GM20000 (cell line): ENCODE data around the gene DDX10.
A peak's percentile ranks its signal among the peaks of the same experiment; 100 is the strongest.

ENCODE experiments used
- DNase-seq: peaks from one replicate; pipeline ENCODE4 v3.0.0; 2012; ENCODE audit warnings: low spot score
- TF ChIP-seq, protein P1 (sequence below): IDR thresholded peaks from 2 replicates; pipeline ENCODE4 v1.5.1; 2012; ENCODE audit warnings: mild to moderate bottlenecking, control low read depth; ENCODE audit errors: extremely low read depth, missing control alignments

DDX10 gene

DNA sequence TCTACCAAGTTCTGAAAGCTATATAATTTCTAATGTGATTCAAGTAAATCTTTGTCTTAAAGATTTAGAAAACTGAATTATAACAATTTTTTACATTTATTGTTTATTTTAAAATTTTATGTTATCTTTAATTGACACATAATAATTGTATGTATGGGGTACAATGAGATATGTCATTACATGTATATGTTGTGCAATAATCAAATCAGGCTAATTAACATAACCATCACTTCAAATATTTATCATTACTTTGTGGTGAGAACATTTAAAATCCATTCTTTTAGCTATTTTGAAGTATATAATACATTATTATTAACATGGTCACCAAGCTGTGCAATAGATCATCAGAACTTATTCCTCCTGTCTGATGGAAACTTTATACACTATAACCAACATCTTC, 181.1 kb downstream of the DDX10 start:
- TF ChIP-seq, protein P1, sequence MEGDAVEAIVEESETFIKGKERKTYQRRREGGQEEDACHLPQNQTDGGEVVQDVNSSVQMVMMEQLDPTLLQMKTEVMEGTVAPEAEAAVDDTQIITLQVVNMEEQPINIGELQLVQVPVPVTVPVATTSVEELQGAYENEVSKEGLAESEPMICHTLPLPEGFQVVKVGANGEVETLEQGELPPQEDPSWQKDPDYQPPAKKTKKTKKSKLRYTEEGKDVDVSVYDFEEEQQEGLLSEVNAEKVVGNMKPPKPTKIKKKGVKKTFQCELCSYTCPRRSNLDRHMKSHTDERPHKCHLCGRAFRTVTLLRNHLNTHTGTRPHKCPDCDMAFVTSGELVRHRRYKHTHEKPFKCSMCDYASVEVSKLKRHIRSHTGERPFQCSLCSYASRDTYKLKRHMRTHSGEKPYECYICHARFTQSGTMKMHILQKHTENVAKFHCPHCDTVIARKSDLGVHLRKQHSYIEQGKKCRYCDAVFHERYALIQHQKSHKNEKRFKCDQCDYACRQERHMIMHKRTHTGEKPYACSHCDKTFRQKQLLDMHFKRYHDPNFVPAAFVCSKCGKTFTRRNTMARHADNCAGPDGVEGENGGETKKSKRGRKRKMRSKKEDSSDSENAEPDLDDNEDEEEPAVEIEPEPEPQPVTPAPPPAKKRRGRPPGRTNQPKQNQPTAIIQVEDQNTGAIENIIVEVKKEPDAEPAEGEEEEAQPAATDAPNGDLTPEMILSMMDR = no peak
- DNase-seq = no peak

GRCh38 chr11:108847298-108847990, 182.6 kb downstream of the DDX10 start:
- TF ChIP-seq, protein P1 = no peak
- DNase-seq = no peak

DNA sequence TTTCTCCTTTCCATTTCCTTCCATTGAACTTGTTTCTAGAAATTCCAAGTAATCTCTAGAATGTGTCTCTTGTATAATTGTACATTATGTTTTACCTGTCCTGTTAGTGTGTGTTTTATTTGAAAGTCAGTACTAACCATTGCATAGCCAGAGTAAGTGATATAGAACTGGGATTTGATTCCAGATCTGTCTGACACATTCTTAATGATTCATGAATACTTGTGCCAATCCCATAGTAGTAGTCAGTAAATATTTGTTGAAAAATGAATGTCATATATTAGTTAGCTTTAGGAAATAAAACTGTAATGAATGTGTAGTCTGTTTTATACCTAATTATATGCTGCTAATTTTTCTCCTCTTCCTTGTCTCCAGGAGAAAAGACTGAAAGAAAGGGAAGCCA, 186.9 kb downstream of the DDX10 start:
- no peak for DNase-seq

DNA sequence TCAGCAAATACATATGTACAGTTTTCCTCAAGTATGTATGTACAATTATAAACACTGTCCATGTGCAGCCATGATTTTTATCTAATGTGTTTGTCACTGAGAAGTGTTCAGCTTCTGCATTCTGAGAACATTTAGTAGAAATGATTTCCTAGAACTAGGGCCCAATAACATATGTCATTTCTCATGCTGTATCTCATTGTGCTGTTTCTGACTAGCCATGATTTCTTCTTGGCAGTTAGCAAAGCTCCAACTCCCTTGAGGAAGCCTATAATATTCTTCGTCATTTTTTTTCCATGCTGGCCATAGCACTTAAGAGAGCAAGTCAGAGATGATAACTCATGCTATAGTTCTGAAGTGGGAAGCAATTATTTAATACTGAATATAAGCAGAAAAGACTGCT, 187.8 kb downstream of the DDX10 start:
- TF ChIP-seq, protein P1 = no peak
- no peak for DNase-seq

More for the DNA sequence above, 186.9 kb downstream of the DDX10 start:
- TF ChIP-seq, protein P1 = no peak

DNA sequence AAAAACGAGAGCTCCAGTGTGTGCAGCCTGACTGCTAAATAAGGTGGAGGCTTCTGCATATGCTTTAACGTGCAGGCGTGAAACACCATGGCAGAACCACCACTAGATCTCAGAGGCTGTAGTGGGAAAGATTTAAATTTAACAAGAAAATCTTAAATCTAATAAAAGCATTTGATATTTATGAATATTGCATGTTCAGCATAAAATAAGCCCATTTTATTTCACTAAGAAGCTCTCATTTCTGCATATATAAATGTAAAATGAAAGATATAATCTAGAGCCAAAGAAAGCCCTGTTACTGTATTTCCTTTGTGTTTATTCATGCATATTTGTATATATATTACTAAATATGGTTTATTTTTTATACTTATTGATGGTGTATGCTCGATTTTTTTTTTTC, 188.3 kb downstream of the DDX10 start:
- TF ChIP-seq, protein P1 = no peak
- DNase-seq = no peak

DNA sequence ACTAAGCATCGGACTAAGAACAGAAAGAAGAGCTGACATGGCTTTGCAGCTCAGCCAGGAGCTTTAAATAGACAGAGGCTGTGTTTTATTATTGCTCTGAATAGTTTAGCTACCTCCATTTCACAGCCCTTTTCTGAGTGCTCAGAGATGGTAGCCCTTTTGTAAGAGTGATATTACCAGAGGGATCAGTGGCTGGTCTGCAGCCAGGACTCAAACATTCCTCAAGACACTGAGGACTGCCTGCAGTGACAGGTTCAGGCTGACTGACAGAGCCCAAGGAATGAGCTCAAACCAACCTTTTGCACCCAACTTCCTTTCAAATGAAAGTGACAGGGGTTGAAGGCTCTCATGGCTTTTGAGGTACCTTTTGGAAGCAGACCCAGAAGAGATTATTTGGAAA, 189.0 kb downstream of the DDX10 start:
- TF ChIP-seq, protein P1 = no peak
- DNase-seq = peak; percentile 16

- TF ChIP-seq, protein P1 = no peak
- peak; percentile 52 for DNase-seq
These were observed 189.5 kb downstream of the DDX10 start for GRCh38 chr11:108854346-108854745.
